Upper lobe of left lung (tissue), 6 donors: Measurements from ENCODE around the gene CMYA5. TPM values are rescaled to one million over a fixed set of nuclear protein-coding genes. Genes with fewer than 3 reads are reported as not detected.
A peak's percentile ranks its signal among the peaks of the same experiment; 100 is the strongest.

Source experiments
- ATAC-seq, 2 donors: fragments of 200-7000 bp; cut with Tn5 transposase; one replicate each; pipeline ENCODE4 v1.9.1; 2022; ENCODE audit warnings: mild to moderate bottlenecking in 2 of 2, moderate library complexity in 2 of 2; ENCODE audit not compliant: low FRiP score in 2 of 2
- DNase-seq, 2 donors: peaks; one replicate each; pipeline ENCODE4 v3.0.0-alpha.2; 2019 to 2020
- H3K27ac ChIP-seq, 4 donors: fragments of 200-600 bp; sonication (generic); one replicate each; pipeline ENCODE4 v1.5.1; 2016 to 2019
- H3K27me3 ChIP-seq, 4 donors: fragments of 200-600 bp; sonication (generic); one replicate each; pipeline ENCODE4 v1.5.1; 2017 to 2019
- H3K36me3 ChIP-seq, 4 donors: fragments of 200-600 bp; sonication (generic); one replicate each; pipeline ENCODE4 v1.5.1; 2016 to 2019
- H3K4me1 ChIP-seq, 4 donors: fragments of 200-600 bp; sonication (generic); one replicate each; pipeline ENCODE4 v1.5.1; 2018 to 2019
- H3K4me3 ChIP-seq, 4 donors: fragments of 200-600 bp; sonication (generic); one replicate each; pipeline ENCODE4 v1.5.1; 2017 to 2019; ENCODE audit warnings: mild to moderate bottlenecking in 2 of 4, moderate library complexity in 1 of 4
- H3K9me3 ChIP-seq, 4 donors: fragments of 200-600 bp; sonication (generic); one replicate each; pipeline ENCODE4 v1.5.1; 2018 to 2019
- CTCF ChIP-seq, 6 experiments: fragments of 450-650 bp in 4 of 6; fragments of 200-600 bp in 2 of 6; sonication (generic) in 2 of 6; IDR thresholded peaks; one replicate each; pipeline ENCODE4 v1.5.1; 2016 to 2019; ENCODE audit warnings: antibody characterized with exemption in 6 of 6
- EP300 ChIP-seq, 4 donors: sonication (generic); formaldehyde crosslinking; IDR thresholded peaks; one replicate each; pipeline ENCODE4 v1.5.1; 2017; ENCODE audit warnings: antibody characterized with exemption in 4 of 4, control low read depth in 2 of 4
- POLR2A ChIP-seq, 4 donors: fragments of 450-650 bp; IDR thresholded peaks; one replicate each; pipeline ENCODE4 v1.5.1; 2016 to 2017; ENCODE audit warnings: antibody characterized with exemption in 4 of 4, mild to moderate bottlenecking in 2 of 4
- POLR2AphosphoS5 ChIP-seq, 2 donors: sonication (generic); formaldehyde crosslinking; IDR thresholded peaks; one replicate each; pipeline ENCODE4 v1.5.1; 2017; ENCODE audit warnings: antibody characterized with exemption in 2 of 2
- WGBS, 2 donors: methylation state at CpG; one replicate each; pipeline ENCODE4 v1.1.5; 2017 to 2018; 5-methylcytosine and 5-hydroxymethylcytosine counted together
- total RNA-seq, 6 donors: library from RNA; depleted of rRNA in 4 of 6; stranded (reverse); fragments of >200 nt in 4 of 6; gene quantifications; one replicate each; pipeline versions ENCODE4 v1.1.0 to v1.2.1, GENCODE V29; 2016 to 2021
- donor health status: DM: no; HTN: no; CAD: no; lungs with moderate emphysema.
- donor health status: DM: no; HTN: yes; CAD: no; lungs with severe emphysema.

Gene CMYA5
- total RNA-seq, 6 donors from 2014 or later: 0.77 to 12.6 (median 3.6) TPM

GRCh38 chr5:79684782-79685181 lies 4.9 kb upstream of the CMYA5 start:
- Histone ChIP-seq H3K4me3 (no peak overlapping the region), H3K4me1 (peaks cover 0 to 6% (median 3%) of the 10 kb centered on the region in 4 donors), H3K36me3 (peaks cover 0 to 59% (median 29%) of the 10 kb centered on the region in 4 donors), H3K9me3 (no peaks in the 10 kb centered on the region), H3K27ac (no peak overlapping the region), H3K27me3 (no peaks in the 10 kb centered on the region)
- ATAC-seq (no peak), DNase-seq (no peak)
- no peak for TF ChIP-seq POLR2A (IDR thresholded peaks at IDR 0.05)
- TF ChIP-seq CTCF (IDR thresholded peaks at IDR 0.05): no peak
- no peak for TF ChIP-seq EP300 (IDR thresholded peaks at IDR 0.05)
- TF ChIP-seq POLR2AphosphoS5 (IDR thresholded peaks at IDR 0.05): no peak
- WGBS, 2 donors: 95 to 96% methylated on average over 4 of the region's 4 CpGs

- ATAC-seq (no peak), DNase-seq (no peak)
- Histone ChIP-seq H3K9me3 (no peaks in the 10 kb centered on the region), H3K4me3 (no peak overlapping the region), H3K4me1 (peaks cover 0 to 6% (median 3%) of the 10 kb centered on the region in 4 donors), H3K27me3 (no peaks in the 10 kb centered on the region), H3K27ac (no peak overlapping the region), H3K36me3 (peaks cover 0 to 55% (median 29%) of the 10 kb centered on the region in 4 donors)
- TF ChIP-seq POLR2A (IDR thresholded peaks at IDR 0.05) (no peak), POLR2AphosphoS5 (IDR thresholded peaks at IDR 0.05) (no peak), EP300 (IDR thresholded peaks at IDR 0.05) (no peak)
- 57 to 66% methylated on average over 3 of the region's 3 CpGs for WGBS, 2 donors
Measured at GRCh38 chr5:79685627-79686026, 4.0 kb upstream of the CMYA5 start.

GRCh38 chr5:79686799-79687198 lies 2.8 kb upstream of the CMYA5 start:
- WGBS, 2 donors: 84 to 92% methylated on average over 1 of the region's 1 CpG

GRCh38 chr5:79687889-79688288 lies 1.7 kb upstream of the CMYA5 start:
- DNase-seq (no peak), ATAC-seq (no peak)
- Histone ChIP-seq H3K9me3 (no peaks in the 10 kb centered on the region), H3K4me3 (no peak overlapping the region), H3K4me1 (peaks cover 0 to 6% (median 3%) of the 10 kb centered on the region in 4 donors), H3K27me3 (no peaks in the 10 kb centered on the region), H3K27ac (no peak overlapping the region), H3K36me3 (peaks cover 0 to 33% (median 13%) of the 10 kb centered on the region in 4 donors)
- 83 to 95% methylated on average over 1 of the region's 1 CpG for WGBS, 2 donors
- TF ChIP-seq CTCF (IDR thresholded peaks at IDR 0.05): no peak
- TF ChIP-seq POLR2AphosphoS5 (IDR thresholded peaks at IDR 0.05): no peak
- no peak for TF ChIP-seq EP300 (IDR thresholded peaks at IDR 0.05)
- no peak for TF ChIP-seq POLR2A (IDR thresholded peaks at IDR 0.05)

More at GRCh38 chr5:79686799-79687198, 2.8 kb upstream of the CMYA5 start:
- Histone ChIP-seq H3K27ac (no peak overlapping the region), H3K36me3 (peaks cover 0 to 44% (median 23%) of the 10 kb centered on the region in 4 donors), H3K4me3 (no peak overlapping the region), H3K27me3 (no peaks in the 10 kb centered on the region), H3K9me3 (no peaks in the 10 kb centered on the region), H3K4me1 (peaks cover 0 to 6% (median 3%) of the 10 kb centered on the region in 4 donors)
- ATAC-seq (no peak), DNase-seq (no peak)
- TF ChIP-seq POLR2A (IDR thresholded peaks at IDR 0.05): no peak
- TF ChIP-seq EP300 (IDR thresholded peaks at IDR 0.05): no peak
- TF ChIP-seq CTCF (IDR thresholded peaks at IDR 0.05): no peak
- no peak for TF ChIP-seq POLR2AphosphoS5 (IDR thresholded peaks at IDR 0.05)

GRCh38 chr5:79691007-79691406 lies 1.4 kb downstream of the CMYA5 start:
- Histone ChIP-seq H3K36me3 (peaks cover 0 to 9% (median 1%) of the 10 kb centered on the region in 4 donors), H3K4me1 (peaks cover 0 to 6% (median 3%) of the 10 kb centered on the region in 4 donors), H3K4me3 (no peak overlapping the region)

GRCh38 chr5:79692596-79692995 lies 3.0 kb downstream of the CMYA5 start:
- DNase-seq (no peak), ATAC-seq (no peak)
- Histone ChIP-seq H3K27ac (no peak overlapping the region), H3K4me3 (no peak overlapping the region), H3K27me3 (no peaks in the 10 kb centered on the region), H3K36me3 (no peaks in the 10 kb centered on the region), H3K4me1 (peaks cover 0 to 6% (median 3%) of the 10 kb centered on the region in 4 donors), H3K9me3 (no peaks in the 10 kb centered on the region)
- WGBS, 2 donors: 89 to 98% methylated on average over 1 of the region's 1 CpG
- no peak for TF ChIP-seq POLR2AphosphoS5 (IDR thresholded peaks at IDR 0.05)
- no peak for TF ChIP-seq CTCF (IDR thresholded peaks at IDR 0.05)
- no peak for TF ChIP-seq EP300 (IDR thresholded peaks at IDR 0.05)
- TF ChIP-seq POLR2A (IDR thresholded peaks at IDR 0.05): no peak

More at GRCh38 chr5:79691007-79691406, 1.4 kb downstream of the CMYA5 start:
- Histone ChIP-seq H3K27me3 (no peaks in the 10 kb centered on the region), H3K9me3 (no peaks in the 10 kb centered on the region), H3K27ac (no peak overlapping the region)
- peak in 1 of 2 donors; percentile 59 for ATAC-seq
- WGBS, 2 donors: 83 to 95% methylated on average over 1 of the region's 1 CpG
- no peak for TF ChIP-seq EP300 (IDR thresholded peaks at IDR 0.05)
- DNase-seq: no peak
